Daoy (cell line): ENCODE data around the gene PLAGL2. TPM values are rescaled to one million over a fixed set of nuclear protein-coding genes. Genes with fewer than 3 reads are reported as not detected.

ENCODE experiments used
- DNase-seq: peaks from one replicate; pipeline ENCODE4 v3.0.0-alpha.2; 2015; ENCODE audit warnings: low read depth
- total RNA-seq: library from RNA; depleted of rRNA; stranded (reverse); fragments of >200 nt; shearing (Covaris generic); gene quantifications from 2 replicates; pipeline ENCODE4 v1.2.3, GENCODE V29; 2014

PLAGL2 gene
- total RNA-seq, 1 experiment from 2014 or later = 4.6 TPM

DNA sequence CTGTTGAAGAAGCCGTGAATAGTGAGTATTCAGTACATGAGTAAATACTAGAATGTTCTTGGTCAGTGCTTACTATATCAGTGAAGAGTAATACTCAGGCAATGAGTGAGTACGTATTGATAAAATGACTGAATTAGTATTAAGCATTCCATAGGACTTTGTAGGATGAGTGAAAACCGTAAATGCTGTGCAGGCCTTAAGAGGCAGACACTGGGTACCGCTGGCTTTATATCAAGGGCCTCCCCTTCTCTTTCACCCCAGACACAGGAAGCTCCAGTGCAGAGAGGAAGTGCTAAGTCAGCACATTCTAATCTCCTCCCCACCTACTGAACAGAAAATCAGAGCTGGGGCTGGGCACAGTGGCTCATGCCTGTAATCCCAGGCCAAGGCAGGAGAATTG is 24.3 kb upstream of the PLAGL2 start:
- DNase-seq = no peak

DNA sequence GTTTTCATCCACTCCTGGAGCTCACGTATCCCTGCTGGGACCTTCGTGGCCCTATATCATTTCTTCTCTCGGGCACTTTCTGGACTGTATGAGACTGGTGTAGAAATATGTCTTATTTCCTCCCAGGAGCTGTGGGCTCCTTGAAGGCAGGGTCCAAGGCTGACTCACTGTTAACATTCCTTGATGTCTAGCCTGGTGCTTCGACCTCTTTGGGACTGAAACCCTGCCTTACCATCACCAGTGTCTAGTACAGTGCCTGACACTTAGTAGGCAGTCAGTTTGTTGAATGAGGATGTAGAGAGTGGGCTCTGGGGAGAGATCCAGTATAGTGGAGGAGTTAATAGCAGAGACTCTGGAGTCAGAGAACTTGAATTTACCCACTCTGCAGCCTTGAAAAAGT is 23.7 kb upstream of the PLAGL2 start:
- no peak for DNase-seq

DNA sequence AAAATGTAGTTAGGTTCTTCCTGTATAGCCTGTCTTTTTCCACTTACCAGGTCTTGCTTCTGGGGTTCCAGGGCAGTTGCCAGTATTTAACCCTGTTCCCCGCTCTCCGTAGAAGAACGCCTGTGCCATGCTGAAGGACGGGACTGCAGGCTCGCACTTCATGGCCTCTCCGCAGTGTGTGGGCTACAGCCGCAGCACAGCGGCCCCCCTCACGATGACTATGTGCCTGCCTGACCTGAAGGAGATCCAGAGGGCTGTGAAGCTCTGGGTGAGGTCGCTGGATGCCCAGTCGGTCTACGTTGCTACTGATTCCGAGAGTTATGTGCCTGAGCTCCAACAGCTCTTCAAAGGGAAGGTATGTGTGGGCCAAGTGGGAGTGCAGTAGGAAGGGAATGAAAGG is 23.2 kb upstream of the PLAGL2 start:
- no peak for DNase-seq

DNA sequence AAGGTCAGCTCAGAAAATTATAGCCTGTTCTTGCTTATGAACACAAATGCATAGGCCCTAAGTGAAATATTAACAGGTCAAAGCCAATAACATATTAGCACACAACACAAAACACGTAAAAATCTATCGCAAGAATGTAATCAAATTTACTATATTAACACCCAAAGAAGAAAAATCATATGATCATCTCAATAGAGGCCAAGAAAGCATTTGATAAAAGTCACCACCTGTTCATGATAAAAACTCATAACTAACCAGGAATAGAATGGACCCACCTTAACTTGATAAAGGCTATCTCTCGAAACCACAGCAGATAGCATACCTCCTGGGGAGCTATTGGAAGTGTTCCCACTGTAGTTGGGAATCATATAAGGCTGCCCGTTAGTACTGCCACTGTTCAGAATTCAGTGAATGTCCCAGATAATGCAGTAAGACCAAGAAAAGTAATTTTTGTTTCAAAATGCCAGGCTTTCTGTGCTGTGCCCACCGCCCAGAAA is 21.8 kb upstream of the PLAGL2 start:
- no peak for DNase-seq

DNA sequence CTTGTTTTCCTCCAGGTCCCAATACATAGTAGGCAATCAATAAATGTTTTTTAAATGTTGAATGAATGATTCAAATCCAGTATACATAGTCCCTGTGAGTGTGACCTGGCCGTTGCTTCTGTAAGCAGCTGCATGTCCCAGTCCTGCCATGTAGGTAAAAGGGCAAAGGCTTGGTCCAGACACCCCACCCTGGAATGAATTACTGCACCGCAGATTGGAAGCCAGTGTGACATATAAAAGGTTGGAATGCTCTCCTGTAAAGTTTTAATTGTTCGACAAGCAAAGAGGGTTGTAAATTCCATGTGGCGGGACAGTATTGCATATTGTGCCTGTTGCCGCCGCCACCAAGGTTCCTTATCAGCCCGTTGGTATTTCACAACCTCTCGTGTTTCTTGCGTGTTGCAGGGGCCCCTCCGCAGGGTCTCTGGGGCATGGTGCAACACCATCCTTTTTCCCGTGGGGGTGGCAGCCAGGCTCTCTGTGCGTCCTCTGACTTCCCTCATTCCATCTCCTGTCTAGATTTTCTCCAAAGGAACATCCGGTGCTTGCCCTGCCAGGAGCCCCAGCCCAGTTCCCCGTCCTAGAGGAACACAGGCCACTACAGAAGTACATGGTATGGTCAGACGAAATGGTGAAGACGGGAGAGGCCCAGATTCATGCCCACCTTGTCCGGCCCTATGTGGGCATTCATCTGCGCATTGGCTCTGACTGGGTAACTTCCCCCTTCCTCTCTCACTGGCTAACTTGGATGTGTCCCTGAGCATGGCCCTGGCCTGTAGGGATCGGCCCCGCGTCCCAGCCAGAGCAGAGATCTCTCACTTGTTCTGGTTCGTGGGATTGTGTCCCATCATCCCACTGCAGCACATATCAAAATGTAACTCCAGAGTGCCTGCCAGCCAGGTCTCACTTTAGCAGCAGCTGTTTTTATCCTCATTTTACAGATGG is 20.5 kb upstream of the PLAGL2 start:
- peak; percentile 32 for DNase-seq

DNA sequence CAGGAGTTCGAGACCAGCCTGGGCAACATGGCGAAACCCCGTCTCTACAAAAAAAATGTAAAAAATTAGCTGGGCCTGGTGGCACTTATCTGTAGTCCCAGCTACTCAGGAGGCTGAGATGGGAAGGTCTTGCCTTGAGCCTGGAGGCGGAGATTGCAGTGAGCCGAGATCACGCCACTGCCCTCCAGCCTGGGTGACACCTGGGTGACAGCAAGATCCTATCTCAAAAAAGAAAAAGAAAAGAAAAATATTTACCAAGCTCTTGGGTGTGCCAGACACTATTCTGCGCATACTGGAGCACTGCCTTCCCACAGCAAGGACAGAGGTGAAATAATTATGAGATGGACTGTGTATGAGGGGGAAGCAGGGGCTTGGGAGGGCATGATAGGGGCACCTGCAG is 19.8 kb upstream of the PLAGL2 start:
- DNase-seq = no peak

DNA sequence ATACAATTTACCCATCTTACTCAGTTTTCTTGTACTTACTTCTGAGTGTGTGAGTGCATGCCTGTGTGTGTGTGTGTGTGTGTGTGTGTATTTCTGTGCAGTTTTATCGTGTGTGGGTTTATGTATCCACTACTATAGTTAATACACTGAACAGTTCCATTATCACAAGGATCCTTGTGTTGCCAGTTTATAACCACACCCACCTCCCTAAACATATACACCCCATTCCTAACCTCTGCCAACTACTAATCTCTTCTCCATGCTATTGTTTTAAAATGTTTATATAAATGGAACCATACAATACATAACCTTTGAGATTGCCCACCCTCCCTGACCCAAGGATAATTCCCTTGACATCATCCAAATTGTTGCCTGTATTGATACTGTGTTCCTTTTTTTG is 18.8 kb upstream of the PLAGL2 start:
- DNase-seq = no peak

DNA sequence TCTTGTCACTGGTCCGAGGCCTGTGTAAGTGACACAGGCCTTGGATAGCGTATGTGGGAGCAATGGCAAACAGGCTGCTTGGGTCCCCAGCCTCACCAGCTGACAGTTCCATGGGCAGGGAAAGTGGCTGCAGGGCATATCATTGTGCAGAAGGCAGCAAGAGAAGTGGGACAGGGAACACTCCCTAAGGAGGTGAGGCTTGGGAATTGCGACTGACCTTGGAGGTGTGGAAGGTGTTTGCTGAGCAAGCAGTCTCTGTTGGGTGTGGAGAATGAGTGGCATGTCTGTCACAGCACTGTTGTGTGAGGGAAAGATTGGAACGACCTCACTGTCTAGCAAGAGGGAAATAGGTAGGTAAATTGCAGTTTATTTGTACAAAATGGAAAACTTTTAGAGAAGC is 16.9 kb upstream of the PLAGL2 start:
- no peak for DNase-seq

DNA sequence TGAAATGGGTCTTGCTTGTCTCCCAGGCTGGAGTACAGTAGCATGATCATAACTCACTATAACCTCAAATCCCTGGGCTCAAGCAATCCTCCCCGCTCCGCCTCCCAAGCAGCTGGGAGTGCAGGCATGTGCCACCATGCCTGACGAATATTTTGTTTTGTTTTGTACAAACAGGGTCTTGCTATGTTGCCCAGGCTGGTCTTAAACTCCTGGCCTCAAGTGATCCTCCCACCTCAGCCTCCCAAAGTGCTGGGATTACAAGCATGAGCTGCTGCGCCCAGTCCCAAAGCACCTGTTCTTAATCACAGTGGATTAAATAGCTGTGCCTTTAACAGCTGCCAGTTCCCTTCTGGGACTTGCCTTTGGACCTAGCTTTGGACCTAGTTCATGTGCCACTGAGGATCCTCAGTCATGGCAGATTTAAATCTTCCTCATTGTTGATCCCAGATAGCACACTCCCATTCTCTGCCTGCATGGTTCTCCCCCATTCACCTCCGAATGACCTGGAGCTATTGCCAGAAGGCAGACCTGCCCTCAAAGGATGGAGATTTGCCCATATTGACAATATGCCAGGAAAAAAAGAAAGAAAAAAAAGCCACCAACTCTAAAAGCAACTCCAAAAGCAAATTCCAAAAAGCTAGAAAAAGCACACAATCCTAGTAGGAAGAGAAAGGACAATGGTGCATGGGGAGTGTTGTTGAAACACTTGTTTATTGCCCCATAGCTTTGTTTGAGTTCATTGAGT is 10.8 kb upstream of the PLAGL2 start:
- no peak for DNase-seq

DNA sequence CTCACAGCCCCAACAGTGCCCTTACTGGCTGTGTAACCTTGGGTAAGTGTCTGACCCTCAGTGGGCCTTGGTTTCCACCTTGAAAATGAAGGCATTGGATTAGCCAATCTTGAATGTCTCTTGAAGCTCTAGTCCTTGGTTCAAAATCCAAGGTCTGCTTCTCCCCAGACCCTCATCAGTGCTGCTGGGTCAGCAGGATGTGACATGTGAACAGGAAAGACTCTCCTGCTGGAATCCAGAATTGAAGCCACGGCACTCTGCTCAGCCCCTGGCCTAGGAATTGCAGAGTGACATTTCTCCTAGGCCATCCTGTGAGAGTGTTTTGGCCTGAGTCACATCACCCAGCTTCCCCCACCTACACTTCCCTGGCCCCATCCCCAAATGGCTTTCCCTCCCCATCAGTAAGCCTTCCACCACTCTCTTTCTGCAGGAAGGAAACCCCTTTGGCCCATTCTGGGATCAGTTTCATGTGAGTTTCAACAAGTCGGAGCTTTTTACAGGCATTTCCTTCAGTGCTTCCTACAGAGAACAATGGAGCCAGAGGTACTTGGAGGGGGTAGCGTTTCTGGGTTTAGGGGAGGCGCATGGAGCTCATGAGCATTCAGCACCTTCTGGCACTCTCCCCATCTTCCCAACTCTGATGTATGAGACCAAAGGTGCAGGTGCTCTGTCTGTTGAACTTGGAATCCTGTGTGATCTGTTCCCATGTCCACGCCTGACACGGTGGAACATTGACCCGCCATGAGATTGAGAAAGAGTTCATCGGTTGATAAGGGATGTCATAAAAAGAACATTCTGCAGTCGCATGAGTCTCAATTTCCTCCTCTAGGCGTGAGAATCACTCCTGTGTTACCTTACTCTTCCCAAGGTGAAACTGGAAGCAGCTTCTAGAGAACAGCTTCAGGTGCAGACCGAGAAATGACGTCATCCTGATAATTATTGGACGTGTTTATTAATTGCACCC is 8.9 kb upstream of the PLAGL2 start:
- no peak for DNase-seq

DNA sequence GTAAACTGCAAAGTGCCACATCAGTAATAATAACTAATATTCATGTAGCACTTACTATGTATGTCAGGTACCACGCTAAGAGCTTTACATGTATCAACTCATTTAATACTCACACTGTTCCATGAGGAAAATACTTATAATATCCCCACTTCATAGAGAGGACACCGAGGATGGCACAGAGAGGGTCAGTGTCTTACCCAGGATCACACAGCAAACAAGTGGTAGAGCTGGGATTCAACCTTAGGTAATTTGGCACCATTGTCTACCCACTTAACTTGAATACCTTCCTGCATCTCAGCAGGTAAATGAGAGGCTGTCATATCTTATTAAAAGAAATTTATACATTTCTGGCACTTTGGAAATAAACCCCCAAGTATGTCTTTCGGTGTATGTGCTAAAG is 8.2 kb upstream of the PLAGL2 start:
- no peak for DNase-seq

DNA sequence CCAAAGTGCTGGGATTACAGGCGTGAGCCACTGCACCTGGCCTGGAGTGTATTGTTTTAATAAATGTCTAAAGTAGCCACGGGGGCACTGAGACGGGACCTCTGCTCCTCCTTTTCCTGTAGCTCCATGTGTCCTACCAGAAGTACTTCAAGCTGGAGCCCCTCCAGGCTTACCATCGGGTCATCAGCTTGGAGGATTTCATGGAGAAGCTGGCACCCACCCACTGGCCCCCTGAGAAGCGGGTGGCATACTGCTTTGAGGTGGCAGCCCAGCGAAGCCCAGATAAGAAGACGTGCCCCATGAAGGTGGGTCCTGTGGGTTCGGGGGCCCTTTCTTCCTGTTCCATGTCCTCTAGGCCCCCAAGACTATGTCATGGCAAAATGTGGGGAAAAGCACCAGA is 7.6 kb upstream of the PLAGL2 start:
- no peak for DNase-seq

DNA sequence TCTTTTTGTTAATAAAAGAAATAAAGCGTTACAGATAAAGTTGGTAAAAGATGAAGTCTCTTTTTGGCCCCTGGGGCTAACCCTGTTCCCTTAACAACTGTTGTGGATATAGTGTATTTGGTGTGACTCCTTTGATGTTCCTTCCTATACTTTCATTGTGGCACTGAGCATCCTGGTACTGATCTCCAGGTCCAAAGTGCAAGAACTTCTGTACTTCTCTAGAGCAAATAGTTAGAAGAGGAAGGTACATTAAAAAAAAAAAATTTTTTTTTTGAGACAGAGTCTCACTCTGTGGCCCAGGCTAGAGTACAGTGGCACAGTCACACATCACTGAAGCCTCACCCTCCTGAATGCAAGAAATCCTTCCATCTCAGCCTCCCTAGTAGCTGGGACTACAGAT is 6.3 kb upstream of the PLAGL2 start:
- no peak for DNase-seq

DNA sequence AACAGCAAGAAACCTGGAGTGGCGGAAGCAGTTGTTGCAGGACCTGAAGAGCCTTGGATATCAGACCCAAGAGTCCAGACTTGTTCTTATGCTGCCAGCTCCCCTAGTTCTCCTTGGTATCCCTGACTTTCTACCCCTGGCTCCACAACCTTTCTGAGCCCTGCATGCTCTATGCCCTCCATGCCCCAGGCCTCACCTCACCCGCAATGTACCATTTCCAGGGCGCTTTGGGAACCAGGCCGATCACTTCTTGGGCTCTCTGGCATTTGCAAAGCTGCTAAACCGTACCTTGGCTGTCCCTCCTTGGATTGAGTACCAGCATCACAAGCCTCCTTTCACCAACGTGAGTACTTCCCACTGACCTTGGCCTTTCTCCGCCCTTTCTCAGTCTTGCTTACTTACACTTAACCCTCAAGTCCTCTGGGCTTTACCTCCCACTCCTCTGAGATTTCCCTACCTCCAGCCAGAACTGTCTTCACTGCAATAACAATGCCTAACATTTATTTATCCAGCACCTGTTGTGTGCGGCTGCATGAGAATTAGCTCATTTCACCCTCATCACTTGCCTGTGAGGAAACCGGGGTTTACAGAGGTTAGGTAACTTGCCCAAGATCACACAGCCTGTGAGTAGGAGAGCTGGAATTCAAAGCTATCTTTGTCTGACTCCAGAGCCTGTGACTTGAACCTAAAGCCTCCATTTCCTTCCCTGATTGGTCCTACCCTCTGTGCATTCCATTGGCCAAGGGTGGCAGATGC is 2.5 kb upstream of the PLAGL2 start:
- DNase-seq = no peak

DNA sequence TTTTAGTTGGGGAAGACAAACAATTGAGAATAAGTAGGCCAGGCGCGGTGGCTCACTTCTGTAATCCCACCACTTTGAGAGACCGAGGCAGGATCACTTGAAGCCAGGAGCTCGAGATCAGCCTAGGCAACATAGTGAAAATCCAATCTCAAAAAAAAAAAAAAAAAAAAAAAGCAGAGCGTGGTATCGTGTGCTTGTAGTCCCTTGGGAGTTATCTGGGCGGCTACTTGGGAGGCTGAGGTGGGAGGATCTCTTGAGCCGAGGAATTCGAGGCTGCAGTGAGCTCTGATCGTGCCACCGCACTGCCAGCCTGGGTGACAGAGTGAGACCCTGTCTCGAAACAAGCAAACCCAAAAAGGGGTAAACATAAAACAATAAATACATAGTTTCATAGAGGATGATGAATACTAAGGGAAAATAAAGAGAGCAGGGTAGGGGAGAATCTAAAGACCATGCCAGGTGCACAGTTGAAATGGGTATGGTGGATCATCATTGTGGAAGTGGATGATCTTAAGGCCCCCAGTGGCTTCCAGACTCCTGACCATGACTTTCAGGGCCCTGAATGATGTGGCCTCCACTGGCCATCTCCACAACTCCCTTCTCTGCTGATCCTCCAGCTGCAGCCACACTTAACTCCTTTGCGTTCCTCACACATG is 1.1 kb upstream of the PLAGL2 start:
- no peak for DNase-seq

DNA sequence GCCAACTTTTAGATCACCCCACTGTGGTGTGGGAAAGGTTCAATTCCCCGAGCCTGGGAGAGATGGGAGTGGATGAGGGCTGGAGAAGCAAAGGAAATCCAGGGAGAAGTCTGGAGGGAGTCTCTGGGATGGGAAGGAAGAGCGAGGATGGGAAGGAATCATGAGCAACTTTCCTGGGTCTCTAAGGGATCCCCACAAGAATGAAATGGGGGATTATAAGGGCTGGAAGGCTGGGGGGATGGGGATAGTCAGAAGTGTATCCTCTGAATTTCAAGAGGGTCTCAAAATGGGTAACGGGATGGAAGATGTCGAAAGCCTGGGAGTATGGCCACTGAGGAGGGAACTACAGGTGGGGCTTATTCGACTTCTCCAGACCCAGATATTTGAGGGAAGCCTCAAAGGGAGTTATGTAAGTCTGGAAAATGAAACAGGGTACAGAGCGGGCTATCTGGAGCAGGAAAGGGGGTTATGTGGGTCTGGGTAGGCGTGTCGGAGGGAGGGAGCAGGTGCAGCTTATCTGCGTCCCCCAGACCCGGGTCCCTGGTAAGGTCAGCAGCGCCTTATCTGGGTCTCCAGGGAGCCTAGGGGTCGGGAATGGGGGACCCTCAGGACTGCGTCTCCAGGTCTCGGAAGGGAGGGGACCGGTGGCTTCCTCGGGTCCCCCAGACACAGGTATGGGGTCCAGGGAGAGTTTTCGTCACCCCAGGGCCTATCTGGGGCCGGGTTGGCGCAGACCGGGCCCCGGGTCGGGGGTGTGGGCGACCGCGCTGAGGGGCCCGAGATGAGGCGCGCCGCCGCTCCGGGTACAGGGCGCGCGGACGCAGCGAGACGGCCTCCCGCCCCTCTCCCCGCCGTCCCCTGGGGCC is 550 bp downstream of the PLAGL2 start:
- no peak for DNase-seq

DNA sequence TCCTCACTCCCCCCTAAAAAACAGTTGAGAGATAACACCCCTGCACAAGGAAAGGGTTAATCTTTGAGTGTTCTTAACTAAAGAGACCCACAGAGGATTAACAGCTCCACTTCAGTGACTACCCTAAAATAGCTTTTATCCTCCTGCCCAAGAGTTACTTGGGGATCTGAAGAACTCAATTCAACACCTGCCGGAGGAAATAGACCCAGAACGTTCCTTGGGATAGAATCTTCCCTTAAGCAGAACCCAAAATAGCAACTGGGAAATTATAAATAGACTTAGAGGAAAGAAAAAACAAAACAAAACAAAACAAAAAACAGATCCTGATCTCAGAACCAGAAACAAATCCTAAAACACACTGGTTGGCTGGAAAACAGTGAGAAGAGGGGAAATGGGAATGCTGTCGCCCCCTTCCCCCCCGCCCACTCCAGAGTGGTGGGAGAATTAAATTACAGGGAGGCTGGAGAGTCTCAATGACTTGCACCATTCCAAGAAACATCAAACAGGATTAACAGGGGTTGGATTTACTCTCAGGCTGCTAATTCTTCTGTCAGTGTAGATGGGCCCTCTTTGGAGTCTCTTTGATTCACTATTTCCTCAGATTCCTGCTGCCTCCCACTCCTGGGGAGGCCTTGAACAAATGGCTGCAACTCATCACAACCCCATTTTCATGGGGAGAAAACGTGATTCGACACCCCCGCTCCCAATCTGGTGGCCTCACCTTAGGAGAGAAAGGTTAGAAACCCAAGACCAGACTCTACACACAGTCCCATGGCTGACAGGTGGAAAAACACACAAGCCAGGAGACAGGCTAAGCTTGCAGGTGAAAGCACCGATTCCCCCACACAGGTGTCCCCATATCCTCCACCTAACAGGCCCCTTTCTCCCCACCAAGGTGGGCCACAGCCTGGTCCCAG is 1.4 kb downstream of the PLAGL2 start:
- no peak for DNase-seq

DNA sequence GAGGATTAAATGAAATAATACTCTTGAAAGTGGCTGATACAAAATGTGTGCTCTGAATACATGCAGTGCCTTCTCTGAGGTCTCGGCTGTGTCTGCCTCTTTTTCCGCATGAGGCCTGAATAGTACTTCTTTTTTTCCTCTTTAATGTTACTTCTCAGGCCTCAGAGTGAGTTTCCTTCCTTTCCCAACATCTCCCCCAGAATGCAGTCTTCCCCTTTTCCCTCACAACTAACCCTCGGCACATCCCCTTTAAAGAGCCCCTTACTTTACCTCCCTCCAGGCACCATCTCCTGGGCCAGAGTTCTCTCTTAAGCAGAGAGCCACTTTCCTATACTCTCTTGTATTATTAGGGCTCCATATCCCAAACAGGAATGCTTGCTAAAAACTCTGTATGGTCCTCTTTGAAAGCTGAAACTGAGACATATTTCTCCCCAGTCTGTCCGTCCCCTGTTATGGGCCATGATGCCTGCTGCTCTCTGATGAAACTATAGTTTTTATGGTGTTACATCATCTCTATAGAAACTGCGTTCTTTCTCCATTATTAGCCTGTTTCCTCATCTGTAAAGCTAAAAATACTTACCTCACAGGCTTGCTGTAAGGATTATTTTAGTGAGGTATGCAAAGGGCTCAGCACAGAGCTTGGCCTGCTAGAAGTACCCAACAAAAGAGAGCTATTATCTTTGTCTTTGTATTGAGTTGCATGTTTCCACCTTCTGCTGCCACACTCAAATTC is 2.3 kb downstream of the PLAGL2 start:
- DNase-seq = no peak
